ENCODE measurements around the gene NEDD4L. TPM values are rescaled to one million over a fixed set of nuclear protein-coding genes. Genes with fewer than 3 reads are reported as not detected.

Gene NEDD4L
- total and polyA plus RNA-seq, 8 donors, result 88.0 to 159 (median 95.2) TPM

DNA sequence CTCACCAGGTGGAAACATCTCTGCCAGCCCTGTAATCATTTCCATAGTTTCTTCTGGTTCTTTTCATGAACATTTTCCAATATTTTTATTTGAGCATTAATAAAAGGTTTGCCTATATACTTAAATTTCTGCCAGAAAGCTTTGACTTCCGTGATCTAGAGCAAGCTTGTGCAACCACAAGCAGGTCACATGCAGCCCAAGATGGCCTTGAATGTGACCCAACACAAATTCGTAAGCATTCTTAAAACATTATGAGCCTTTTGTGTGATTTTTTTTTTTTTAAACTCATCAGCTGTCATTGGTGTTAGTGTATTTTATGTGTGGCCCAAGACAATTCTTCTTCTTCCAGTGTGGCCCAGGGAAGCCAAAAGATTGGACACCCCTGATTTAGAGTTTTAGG is 51.6 kb downstream of the NEDD4L start:
- H3K9me3 ChIP-seq, result no peaks in the 10 kb centered on the region
- TF ChIP-seq CTCF (IDR thresholded peaks at IDR 0.05), result no peak
- intact Hi-C loops (cut with DNase I), result no loop called here
- H3K36me3 ChIP-seq, result no peaks in the 10 kb centered on the region
- H3K4me3 ChIP-seq, result no peak overlapping the region
- H3K27ac ChIP-seq, result peak overlapping the region; percentile 47 to 69
- ATAC-seq (no peak), DNase-seq (no peak)
- peaks cover 6 to 31% of the 10 kb centered on the region in 2 donors for H3K4me1 ChIP-seq
- no peaks in the 10 kb centered on the region for H3K27me3 ChIP-seq

- Histone ChIP-seq H3K4me1 (peaks cover 6 to 21% of the 10 kb centered on the region in 2 donors), H3K36me3 (no peaks in the 10 kb centered on the region), H3K4me3 (no peak overlapping the region), H3K27me3 (no peaks in the 10 kb centered on the region), H3K27ac (peak overlapping the region; percentile 47 to 69), H3K9me3 (no peaks in the 10 kb centered on the region)
- intact Hi-C loops (cut with DNase I), result no loop called here
- DNase-seq (no peak), ATAC-seq (no peak)
- no peak for TF ChIP-seq CTCF (IDR thresholded peaks at IDR 0.05)
Observed at GRCh38 chr18:58096658-58097057, 52.6 kb downstream of the NEDD4L start.

DNA sequence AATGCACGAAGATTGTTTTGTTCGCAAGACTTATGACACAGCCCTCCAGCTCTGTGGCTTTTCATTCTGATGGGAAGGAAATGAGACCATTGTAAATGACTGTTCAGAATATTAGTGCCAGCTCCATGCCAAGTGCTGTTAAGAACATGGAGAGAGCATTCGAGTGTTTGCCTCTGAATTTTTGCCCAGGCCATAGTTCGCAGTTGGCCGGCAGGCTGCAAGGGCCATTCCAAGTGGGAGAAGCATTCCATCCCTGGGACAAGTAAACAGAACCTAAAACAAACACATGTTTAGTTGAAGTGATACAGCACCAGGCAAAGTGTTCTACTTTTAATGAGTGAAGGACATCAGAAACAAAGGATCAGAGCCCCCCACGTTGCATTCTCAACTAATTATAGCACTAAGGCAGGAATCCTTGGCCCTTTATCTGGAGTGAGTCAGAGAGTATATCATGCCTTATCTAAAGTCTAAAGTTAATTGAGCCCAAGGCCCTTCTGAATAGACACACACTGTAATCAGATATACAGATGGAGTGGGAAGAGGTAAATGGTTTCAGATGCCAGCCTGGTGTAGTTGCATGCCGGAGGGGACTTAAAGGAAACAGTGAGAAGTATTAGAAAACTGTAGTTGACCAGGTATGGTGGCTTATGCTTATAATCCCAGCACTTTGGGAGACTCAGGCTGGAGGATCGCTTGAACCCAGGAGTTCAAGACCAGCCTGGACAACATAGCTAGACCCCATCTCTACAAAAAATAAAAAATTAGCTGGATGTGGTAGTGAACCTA is 53.3 kb downstream of the NEDD4L start:
- DNase-seq (peak in 2 of 4 donors; percentile 59 to 66), ATAC-seq (peak; percentile 77)
- peaks cover 6 to 15% of the 10 kb centered on the region in 2 donors for H3K4me1 ChIP-seq

DNA sequence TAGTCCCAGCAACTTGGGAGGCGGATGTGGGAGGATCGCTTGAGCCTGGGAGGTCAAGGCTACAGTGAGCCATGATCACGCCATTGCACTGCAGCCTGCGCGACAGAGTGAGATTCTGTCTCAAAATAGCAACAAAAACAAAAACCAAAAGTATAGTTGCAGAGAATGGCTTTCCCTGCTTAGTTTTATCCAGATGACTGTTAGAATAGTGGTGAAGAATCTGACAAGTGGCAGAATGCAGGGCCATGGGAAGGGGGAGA is 53.8 kb downstream of the NEDD4L start:
- Histone ChIP-seq H3K27me3 (no peaks in the 10 kb centered on the region), H3K9me3 (no peaks in the 10 kb centered on the region), H3K27ac (peak overlapping the region; percentile 47 to 69), H3K36me3 (no peaks in the 10 kb centered on the region), H3K4me3 (no peak overlapping the region), H3K4me1 (peaks cover 6 to 10% of the 10 kb centered on the region in 2 donors)
- DNase-seq (no peak), ATAC-seq (no peak)
- intact Hi-C loops (cut with DNase I), result no loop called here
- TF ChIP-seq CTCF (IDR thresholded peaks at IDR 0.05), result no peak

More for the DNA sequence above, 53.3 kb downstream of the NEDD4L start:
- peak overlapping the region; percentile 47 to 69 for H3K27ac ChIP-seq
- no peak overlapping the region for H3K4me3 ChIP-seq
- intact Hi-C loops (cut with DNase I), result no loop called here
- H3K27me3 ChIP-seq, result no peaks in the 10 kb centered on the region
- H3K36me3 ChIP-seq, result no peaks in the 10 kb centered on the region
- TF ChIP-seq CTCF (IDR thresholded peaks at IDR 0.05), result no peak
- no peaks in the 10 kb centered on the region for H3K9me3 ChIP-seq

- no peaks in the 10 kb centered on the region for H3K9me3 ChIP-seq
- H3K4me1 ChIP-seq, result peaks cover 6 to 7% of the 10 kb centered on the region in 2 donors
- no peaks in the 10 kb centered on the region for H3K36me3 ChIP-seq
- intact Hi-C loops (cut with DNase I), result no loop called here
- DNase-seq, result no peak
- no peak for ATAC-seq
- H3K4me3 ChIP-seq, result no peak overlapping the region
- no peaks in the 10 kb centered on the region for H3K27me3 ChIP-seq
- H3K27ac ChIP-seq, result no peak overlapping the region
- TF ChIP-seq CTCF (IDR thresholded peaks at IDR 0.05), result no peak
Observed at GRCh38 chr18:58098706-58099105, 54.7 kb downstream of the NEDD4L start.

Data from left lung (tissue), 10 donors.